SK-N-SH treated with all-trans-retinoic acid at 6 μM for 48 hours (cell line): ENCODE measurements around the gene NDUFA11.

Source experiments
- ATAC-seq: fragments of 200-7000 bp; cut with Tn5 transposase; 3 replicates; pipeline ENCODE4 v1.9.1; 2020; ENCODE audit warnings: mild to moderate bottlenecking, moderate library complexity
- ARNTL ChIP-seq: fragments of 450-650 bp; formaldehyde crosslinking; IDR thresholded peaks from 2 replicates; pipeline ENCODE4 v1.5.0; 2020; ENCODE audit warnings: low read depth, mild to moderate bottlenecking, moderate library complexity, borderline replicate concordance
- ESRRG ChIP-seq: fragments of 250-450 bp; sonication (Bioruptor Pico); IDR thresholded peaks from 2 replicates; pipeline ENCODE4 v1.6.1; 2021; ENCODE audit warnings: mild to moderate bottlenecking
- GLIS3 ChIP-seq: fragments of 250-450 bp; sonication (Bioruptor Pico); IDR thresholded peaks from 2 replicates; pipeline ENCODE4 v1.5.0; 2020; ENCODE audit warnings: mild to moderate bottlenecking, moderate library complexity
- ISL1 ChIP-seq: fragments of 250-450 bp; sonication (Bioruptor Pico); IDR thresholded peaks from 2 replicates; pipeline ENCODE4 v2.1.2; 2022; ENCODE audit warnings: mild to moderate bottlenecking, moderate library complexity
- SNAI2 ChIP-seq: fragments of 250-450 bp; sonication (Bioruptor Pico); IDR thresholded peaks from 2 replicates; pipeline ENCODE4 v1.5.0; 2020; ENCODE audit warnings: mild to moderate bottlenecking, moderate library complexity
- TOX ChIP-seq: fragments of 250-450 bp; sonication (Bioruptor Pico); IDR thresholded peaks from 2 replicates; pipeline ENCODE4 v1.8.0; 2021; ENCODE audit warnings: mild to moderate bottlenecking, moderate library complexity, borderline replicate concordance
- ZFP30 ChIP-seq: fragments of 450-650 bp; formaldehyde crosslinking; IDR thresholded peaks from 2 replicates; pipeline ENCODE4 v1.5.0; 2022; ENCODE audit warnings: mild to moderate bottlenecking, moderate library complexity
- ZNF565 ChIP-seq: fragments of 450-650 bp; formaldehyde crosslinking; conservative IDR thresholded peaks from 2 replicates; pipeline ENCODE4 v1.5.0; 2020; ENCODE audit warnings: low read depth, mild to moderate bottlenecking, moderate library complexity
- ZNF70 ChIP-seq: fragments of 450-650 bp; formaldehyde crosslinking; IDR thresholded peaks from 2 replicates; pipeline ENCODE4 v1.5.0; 2020; ENCODE audit warnings: mild to moderate bottlenecking, moderate library complexity
- ZNF8 ChIP-seq: fragments of 450-650 bp; formaldehyde crosslinking; IDR thresholded peaks from 2 replicates; pipeline ENCODE4 v1.5.0; 2020; ENCODE audit warnings: mild to moderate bottlenecking, moderate library complexity
- TF ChIP-seq, protein P1 (sequence below): fragments of 250-450 bp; sonication (Bioruptor Pico); IDR thresholded peaks from 2 replicates; pipeline ENCODE4 v1.5.0; 2020; ENCODE audit warnings: mild to moderate bottlenecking, moderate library complexity
- TF ChIP-seq, protein P2 (sequence below): fragments of 250-450 bp; sonication (Bioruptor Pico); IDR thresholded peaks from 2 replicates; pipeline ENCODE4 v1.8.0; 2020; ENCODE audit warnings: mild to moderate bottlenecking, moderate library complexity, borderline replicate concordance
- TF ChIP-seq, protein P3 (sequence below): fragments of 250-450 bp; sonication (Bioruptor Pico); IDR thresholded peaks from 2 replicates; pipeline ENCODE4 v1.5.1; 2021; ENCODE audit warnings: mild to moderate bottlenecking, moderate library complexity
- TF ChIP-seq, protein P4 (sequence below): fragments of 250-450 bp; sonication (Bioruptor Pico); IDR thresholded peaks from 2 replicates; pipeline ENCODE4 v1.8.0; 2021; ENCODE audit warnings: low read depth, mild to moderate bottlenecking, moderate library complexity, borderline replicate concordance

Gene NDUFA11

DNA sequence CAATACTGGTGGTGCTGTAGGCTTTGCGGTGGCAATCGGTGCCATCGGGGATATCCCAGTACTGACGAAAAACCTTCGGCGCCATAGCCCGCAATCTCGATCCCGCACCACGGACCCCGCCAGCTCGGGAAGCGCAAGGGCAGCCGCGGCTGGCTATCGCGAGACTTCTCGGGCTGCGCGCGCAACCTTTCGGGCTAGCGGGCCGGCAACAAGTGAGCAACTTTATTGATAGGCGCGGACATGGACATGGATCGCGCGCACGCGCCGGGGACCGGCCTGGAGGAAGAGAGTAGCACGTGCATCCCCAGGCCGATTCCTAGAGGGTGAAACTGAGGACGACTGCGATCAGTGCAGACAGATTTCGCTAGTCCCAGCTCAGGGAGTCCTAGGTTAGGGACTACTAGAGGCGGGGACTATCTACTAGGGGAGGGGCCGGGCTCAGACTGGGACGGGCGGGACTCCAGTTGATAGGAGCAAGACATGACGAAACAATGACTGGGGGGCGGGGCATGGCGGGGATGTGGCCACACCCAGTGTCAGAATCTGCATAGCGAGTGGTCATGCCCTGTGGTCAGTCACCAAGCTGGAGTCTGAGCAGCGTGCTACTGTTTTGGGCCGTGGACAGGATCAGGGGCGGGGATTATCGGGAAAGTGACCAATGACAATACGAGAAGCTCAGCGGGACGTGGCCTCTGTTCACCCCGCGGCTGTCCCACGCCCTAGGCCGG is at the start of gene NDUFA11:
NDUFA11 (minus strand) TSS at position 167 of the 728 bp plus-strand sequence; CDS start at position 85, 82 bp downstream.
- peak; percentile 79 for ATAC-seq
- TF ChIP-seq, protein P1, sequence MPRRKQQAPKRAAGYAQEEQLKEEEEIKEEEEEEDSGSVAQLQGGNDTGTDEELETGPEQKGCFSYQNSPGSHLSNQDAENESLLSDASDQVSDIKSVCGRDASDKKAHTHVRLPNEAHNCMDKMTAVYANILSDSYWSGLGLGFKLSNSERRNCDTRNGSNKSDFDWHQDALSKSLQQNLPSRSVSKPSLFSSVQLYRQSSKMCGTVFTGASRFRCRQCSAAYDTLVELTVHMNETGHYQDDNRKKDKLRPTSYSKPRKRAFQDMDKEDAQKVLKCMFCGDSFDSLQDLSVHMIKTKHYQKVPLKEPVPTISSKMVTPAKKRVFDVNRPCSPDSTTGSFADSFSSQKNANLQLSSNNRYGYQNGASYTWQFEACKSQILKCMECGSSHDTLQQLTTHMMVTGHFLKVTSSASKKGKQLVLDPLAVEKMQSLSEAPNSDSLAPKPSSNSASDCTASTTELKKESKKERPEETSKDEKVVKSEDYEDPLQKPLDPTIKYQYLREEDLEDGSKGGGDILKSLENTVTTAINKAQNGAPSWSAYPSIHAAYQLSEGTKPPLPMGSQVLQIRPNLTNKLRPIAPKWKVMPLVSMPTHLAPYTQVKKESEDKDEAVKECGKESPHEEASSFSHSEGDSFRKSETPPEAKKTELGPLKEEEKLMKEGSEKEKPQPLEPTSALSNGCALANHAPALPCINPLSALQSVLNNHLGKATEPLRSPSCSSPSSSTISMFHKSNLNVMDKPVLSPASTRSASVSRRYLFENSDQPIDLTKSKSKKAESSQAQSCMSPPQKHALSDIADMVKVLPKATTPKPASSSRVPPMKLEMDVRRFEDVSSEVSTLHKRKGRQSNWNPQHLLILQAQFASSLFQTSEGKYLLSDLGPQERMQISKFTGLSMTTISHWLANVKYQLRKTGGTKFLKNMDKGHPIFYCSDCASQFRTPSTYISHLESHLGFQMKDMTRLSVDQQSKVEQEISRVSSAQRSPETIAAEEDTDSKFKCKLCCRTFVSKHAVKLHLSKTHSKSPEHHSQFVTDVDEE (CRISPR knock-in tag), result no peak
- TF ChIP-seq, protein P2, sequence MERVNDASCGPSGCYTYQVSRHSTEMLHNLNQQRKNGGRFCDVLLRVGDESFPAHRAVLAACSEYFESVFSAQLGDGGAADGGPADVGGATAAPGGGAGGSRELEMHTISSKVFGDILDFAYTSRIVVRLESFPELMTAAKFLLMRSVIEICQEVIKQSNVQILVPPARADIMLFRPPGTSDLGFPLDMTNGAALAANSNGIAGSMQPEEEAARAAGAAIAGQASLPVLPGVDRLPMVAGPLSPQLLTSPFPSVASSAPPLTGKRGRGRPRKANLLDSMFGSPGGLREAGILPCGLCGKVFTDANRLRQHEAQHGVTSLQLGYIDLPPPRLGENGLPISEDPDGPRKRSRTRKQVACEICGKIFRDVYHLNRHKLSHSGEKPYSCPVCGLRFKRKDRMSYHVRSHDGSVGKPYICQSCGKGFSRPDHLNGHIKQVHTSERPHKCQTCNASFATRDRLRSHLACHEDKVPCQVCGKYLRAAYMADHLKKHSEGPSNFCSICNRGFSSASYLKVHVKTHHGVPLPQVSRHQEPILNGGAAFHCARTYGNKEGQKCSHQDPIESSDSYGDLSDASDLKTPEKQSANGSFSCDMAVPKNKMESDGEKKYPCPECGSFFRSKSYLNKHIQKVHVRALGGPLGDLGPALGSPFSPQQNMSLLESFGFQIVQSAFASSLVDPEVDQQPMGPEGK (CRISPR knock-in tag), result no peak
- TF ChIP-seq ARNTL (no peak), GLIS3 (CRISPR knock-in tag) (no peak)
- TF ChIP-seq, protein P3, sequence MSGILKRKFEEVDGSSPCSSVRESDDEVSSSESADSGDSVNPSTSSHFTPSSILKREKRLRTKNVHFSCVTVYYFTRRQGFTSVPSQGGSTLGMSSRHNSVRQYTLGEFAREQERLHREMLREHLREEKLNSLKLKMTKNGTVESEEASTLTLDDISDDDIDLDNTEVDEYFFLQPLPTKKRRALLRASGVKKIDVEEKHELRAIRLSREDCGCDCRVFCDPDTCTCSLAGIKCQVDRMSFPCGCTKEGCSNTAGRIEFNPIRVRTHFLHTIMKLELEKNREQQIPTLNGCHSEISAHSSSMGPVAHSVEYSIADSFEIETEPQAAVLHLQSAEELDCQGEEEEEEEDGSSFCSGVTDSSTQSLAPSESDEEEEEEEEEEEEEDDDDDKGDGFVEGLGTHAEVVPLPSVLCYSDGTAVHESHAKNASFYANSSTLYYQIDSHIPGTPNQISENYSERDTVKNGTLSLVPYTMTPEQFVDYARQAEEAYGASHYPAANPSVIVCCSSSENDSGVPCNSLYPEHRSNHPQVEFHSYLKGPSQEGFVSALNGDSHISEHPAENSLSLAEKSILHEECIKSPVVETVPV (CRISPR knock-in tag), result no peak

DNA sequence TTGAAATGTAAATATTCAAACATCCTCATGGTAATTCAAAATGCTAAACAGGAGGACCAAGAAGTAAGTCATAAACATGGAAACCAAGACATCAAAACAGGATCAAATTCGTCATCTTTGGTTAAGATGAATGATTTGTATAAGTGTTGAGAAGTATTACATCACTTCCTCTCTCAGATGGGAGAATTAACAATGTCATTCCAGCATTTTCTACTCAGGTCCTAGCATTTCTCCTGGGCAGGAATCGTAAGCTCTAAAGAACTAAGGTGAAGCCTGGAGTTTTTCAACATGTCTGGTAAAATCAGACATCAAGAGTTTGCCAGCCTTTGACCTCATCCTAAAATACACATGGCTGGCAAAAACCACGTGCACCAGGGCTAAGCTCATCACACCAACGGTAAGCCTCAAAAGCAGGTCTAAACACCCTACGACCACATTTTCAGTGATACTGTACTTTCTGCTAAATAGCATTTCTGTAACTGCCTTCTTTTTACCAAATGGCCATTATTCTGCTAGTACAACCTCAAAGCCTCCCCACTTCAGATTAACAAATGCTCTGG is 49.5 kb upstream of the NDUFA11 start:
- no peak for ATAC-seq
- TF ChIP-seq, protein P3 (CRISPR knock-in tag), result no peak
- TF ChIP-seq, protein P4, sequence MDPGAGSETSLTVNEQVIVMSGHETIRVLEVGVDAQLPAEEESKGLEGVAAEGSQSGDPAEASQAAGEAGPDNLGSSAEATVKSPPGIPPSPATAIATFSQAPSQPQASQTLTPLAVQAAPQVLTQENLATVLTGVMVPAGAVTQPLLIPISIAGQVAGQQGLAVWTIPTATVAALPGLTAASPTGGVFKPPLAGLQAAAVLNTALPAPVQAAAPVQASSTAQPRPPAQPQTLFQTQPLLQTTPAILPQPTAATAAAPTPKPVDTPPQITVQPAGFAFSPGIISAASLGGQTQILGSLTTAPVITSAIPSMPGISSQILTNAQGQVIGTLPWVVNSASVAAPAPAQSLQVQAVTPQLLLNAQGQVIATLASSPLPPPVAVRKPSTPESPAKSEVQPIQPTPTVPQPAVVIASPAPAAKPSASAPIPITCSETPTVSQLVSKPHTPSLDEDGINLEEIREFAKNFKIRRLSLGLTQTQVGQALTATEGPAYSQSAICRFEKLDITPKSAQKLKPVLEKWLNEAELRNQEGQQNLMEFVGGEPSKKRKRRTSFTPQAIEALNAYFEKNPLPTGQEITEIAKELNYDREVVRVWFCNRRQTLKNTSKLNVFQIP (CRISPR knock-in tag), result no peak

DNA sequence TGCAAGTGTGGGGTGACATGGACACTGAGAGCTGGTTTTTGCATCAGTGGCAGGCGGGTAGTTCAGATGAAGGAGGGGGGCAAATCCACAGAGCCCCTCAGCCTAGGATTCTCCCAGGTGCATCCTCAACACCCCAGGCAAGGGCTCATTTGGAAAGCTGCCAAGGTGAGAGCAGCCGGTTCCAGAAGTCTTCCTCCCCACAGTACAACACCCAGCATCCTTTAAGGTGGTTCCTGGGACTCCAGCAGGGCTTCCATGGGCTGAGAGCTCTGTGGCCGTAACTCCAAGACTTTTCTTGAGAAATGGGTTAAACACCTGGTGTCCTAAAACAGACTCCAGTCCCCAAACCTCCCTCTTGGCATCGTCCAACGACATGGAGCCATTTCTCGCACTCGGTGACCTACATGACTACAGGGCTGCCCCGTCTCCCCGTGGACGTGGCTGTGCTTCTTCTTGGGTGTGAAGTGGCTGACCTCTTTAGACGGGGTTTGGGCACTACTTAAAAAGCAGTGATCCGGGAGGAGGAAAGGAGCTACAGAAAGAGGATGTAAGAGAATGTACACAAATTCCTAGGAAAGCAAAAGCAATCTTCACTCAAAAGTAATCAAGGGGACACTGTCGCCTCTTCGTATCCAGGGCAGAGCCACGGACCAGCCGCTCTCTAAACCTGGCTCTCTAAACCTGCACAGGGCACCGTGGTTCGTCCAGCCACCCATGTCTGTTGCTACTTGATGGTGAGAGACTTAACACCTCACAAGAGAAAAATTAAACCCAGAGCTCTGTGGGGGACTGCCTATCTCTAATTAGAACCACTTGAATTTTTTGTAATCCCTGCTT is 48.8 kb upstream of the NDUFA11 start:
- no peak for ATAC-seq
- TF ChIP-seq ZFP30 (CRISPR knock-in tag) (no peak), ZNF8 (no peak), ESRRG (CRISPR knock-in tag) (no peak), TOX (CRISPR knock-in tag) (no peak), ISL1 (CRISPR knock-in tag) (no peak), SNAI2 (CRISPR knock-in tag) (no peak), ZNF70 (CRISPR knock-in tag) (no peak), ARNTL (no peak), ZNF565 (CRISPR knock-in tag) (no peak)
- TF ChIP-seq, protein P4 (CRISPR knock-in tag), result no peak
- TF ChIP-seq, protein P1 (CRISPR knock-in tag), result no peak
- TF ChIP-seq, protein P3 (CRISPR knock-in tag), result no peak
- TF ChIP-seq, protein P2 (CRISPR knock-in tag), result no peak
